AG04450 (cell line): ENCODE results near the gene COX19. TPM values are rescaled to one million over a fixed set of nuclear protein-coding genes. Genes with fewer than 3 reads are reported as not detected.

Experiments used
- CTCF ChIA-PET: fragments of 300-600, 350-600 bp; formaldehyde crosslinking; extraction: SDS; loops from one replicate; lab custom pipeline; 2022; ENCODE audit warnings: antibody characterized with exemption, inconsistent platforms; lab: Charles Lee
- POLR2A ChIA-PET: fragments of 350-600 bp; formaldehyde crosslinking; extraction: SDS; loops from one replicate; lab custom pipeline; 2021; ENCODE audit warnings: antibody characterized with exemption, inconsistent platforms; lab: Yijun Ruan, JAX
- DNase-seq: peaks from one replicate; pipeline ENCODE4 v3.0.0-alpha.2; 2011; ENCODE audit warnings: low read depth, low spot score
- H3K27ac ChIP-seq: one replicate; pipeline ENCODE4 v1.5.1; 2012; ENCODE audit warnings: low read depth, low read length, control low read depth
- H3K27me3 ChIP-seq: one replicate; pipeline ENCODE4 v1.6.0; 2012; ENCODE audit warnings: low read length; ENCODE audit not compliant: control insufficient read depth, insufficient read depth
- H3K4me3 ChIP-seq: 2 replicates; pipeline ENCODE4 v1.5.1; 2011; ENCODE audit warnings: mild to moderate bottlenecking, low read depth, low read length, control low read depth
- H3K9me3 ChIP-seq: 2 replicates; pipeline ENCODE4 v1.5.1; 2012; ENCODE audit warnings: low read length; ENCODE audit not compliant: control insufficient read depth, insufficient read depth
- CTCF ChIP-seq: IDR thresholded peaks from 2 replicates; pipeline ENCODE4 v1.5.1; 2011; ENCODE audit warnings: low read depth, low read length, control low read depth, inconsistent platforms
- polyA plus RNA-seq: library from polyadenylated mRNA; depleted of rRNA; stranded (reverse); fragments of >200 nt; gene quantifications from 2 replicates; pipeline ENCODE4 v1.2.3, GENCODE V29; 2011

The COX19 gene
- polyA plus RNA-seq, 1 experiment = 6.8 TPM

GRCh38 chr7:999149-999879 lies 24.0 kb upstream of the COX19 start:
- no peak overlapping the region for H3K4me3 ChIP-seq
- H3K27ac ChIP-seq = no peak overlapping the region
- H3K9me3 ChIP-seq = no peaks in the 10 kb centered on the region; the same call in 1 of the 2 replicates
- DNase-seq = no peak
- H3K27me3 ChIP-seq = no peaks in the 10 kb centered on the region
- TF ChIP-seq CTCF = no peak
- ChIA-PET CTCF (interaction anchor here (0.9 kb wide), 1 partner anchor 124 kb away, joined by 4 read pairs; no protein-coding TSS in a partner anchor), POLR2A (interaction anchor here (1.3 kb wide), 1 partner anchor 161 kb away, joined by 3 read pairs; no protein-coding TSS in a partner anchor)

GRCh38 chr7:997404-998395 lies 22.4 kb upstream of the COX19 start:
- DNase-seq = no peak
- no peak for TF ChIP-seq CTCF
- ChIA-PET POLR2A (interaction anchor here (1.3 kb wide), 1 partner anchor 163 kb away, joined by 3 read pairs; no protein-coding TSS in a partner anchor), CTCF (interaction anchor here (1.0 to 1.2 kb wide), 2 partner anchors 68 to 90 kb away, joined by 3 to 4 read pairs; no protein-coding TSS in a partner anchor)
- no peaks in the 10 kb centered on the region for H3K27me3 ChIP-seq
- H3K4me3 ChIP-seq = no peak overlapping the region
- H3K27ac ChIP-seq = no peak overlapping the region
- H3K9me3 ChIP-seq = no peaks in the 10 kb centered on the region; the same call in 1 of the 2 replicates

- peaks cover 4% of the 10 kb centered on the region for H3K27me3 ChIP-seq
- no peak overlapping the region for H3K4me3 ChIP-seq
- CTCF ChIA-PET = interaction anchor here (6.1 kb wide), 1 partner anchor 70 kb away, joined by 182 read pairs; no protein-coding TSS in a partner anchor
- no peak for TF ChIP-seq CTCF
- no peaks in the 10 kb centered on the region; the same call in 1 of the 2 replicates for H3K9me3 ChIP-seq
- POLR2A ChIA-PET = no interaction called here
- no peak overlapping the region for H3K27ac ChIP-seq
- no peak for DNase-seq
Observed at GRCh38 chr7:996079-996872, 20.9 kb upstream of the COX19 start.

GRCh38 chr7:995571-995970 lies 20.2 kb upstream of the COX19 start:
- no peak overlapping the region for H3K27ac ChIP-seq
- H3K9me3 ChIP-seq = no peaks in the 10 kb centered on the region; the same call in 1 of the 2 replicates
- POLR2A ChIA-PET = no interaction called here
- TF ChIP-seq CTCF = no peak
- DNase-seq = no peak
- CTCF ChIA-PET = interaction anchor here (1.1 to 6.1 kb wide), 2 partner anchors 71 to 128 kb away, joined by 5 to 182 read pairs; no protein-coding TSS in a partner anchor
- H3K27me3 ChIP-seq = peaks cover 4% of the 10 kb centered on the region
- no peak overlapping the region for H3K4me3 ChIP-seq
